H1 (cell line): ENCODE data around the gene CRYGB.

Experiments
- CREB1 ChIP-seq: IDR thresholded peaks from 2 replicates; pipeline ENCODE4 v1.6.1; 2012; ENCODE audit warnings: inconsistent platforms
- CTCF ChIP-seq, 3 experiments: IDR thresholded peaks; 1 replicate in 2 of 3; 2 replicates in 1 of 3; pipeline versions ENCODE4 v1.5.1 to v1.6.1; 2011; ENCODE audit warnings: low read length in 3 of 3, mild to moderate bottlenecking in 3 of 3, inconsistent platforms in 2 of 3, low read depth in 1 of 3, moderate library complexity in 1 of 3; ENCODE audit not compliant: insufficient read depth in 1 of 3; ENCODE audit errors: control extremely low read depth in 1 of 3
- HDAC6 ChIP-seq: IDR thresholded peaks from one replicate; pipeline ENCODE4 v1.7.1; 2012; ENCODE audit warnings: low read depth, mild to moderate bottlenecking, inconsistent platforms, low read length, moderate library complexity
- JUN ChIP-seq: IDR thresholded peaks from 2 replicates; pipeline ENCODE4 v1.6.1; 2011; ENCODE audit warnings: low read depth, mild to moderate bottlenecking, improper control_type of control experiment, low read length
- NANOG ChIP-seq: IDR thresholded peaks from 2 replicates; pipeline ENCODE4 v1.6.1; 2011; ENCODE audit warnings: low read length, low read depth, mild to moderate bottlenecking, inconsistent platforms; ENCODE audit not compliant: insufficient read depth, poor library complexity, severe bottlenecking
- NRF1 ChIP-seq: IDR thresholded peaks from 2 replicates; pipeline ENCODE4 v1.6.1; 2011; ENCODE audit warnings: mild to moderate bottlenecking, low read depth, low read length, improper control_type of control experiment
- POLR2AphosphoS5 ChIP-seq: IDR thresholded peaks from 2 replicates; pipeline ENCODE4 v1.6.1; 2011; ENCODE audit warnings: low read depth, low read length
- SIN3A ChIP-seq, 2 experiments: IDR thresholded peaks in 1 of 2; conservative IDR thresholded peaks in 1 of 2; 2 replicates each; pipeline ENCODE4 v1.6.1; 2011 to 2012; ENCODE audit warnings: low read length in 2 of 2, improper control_type of control experiment in 1 of 2, low read depth in 1 of 2, mild to moderate bottlenecking in 1 of 2
- SRF ChIP-seq: IDR thresholded peaks from 2 replicates; pipeline ENCODE4 v1.6.1; 2011; ENCODE audit warnings: mild to moderate bottlenecking, low read depth, low read length, moderate library complexity

GRCh38 chr2:208147008-208147407 lies 1.1 kb upstream of the CRYGB start:
- TF ChIP-seq CREB1 (no peak), JUN (no peak), CTCF (IDR thresholded peaks at IDR 0.05; ENCODE audit: control extremely low read depth in 1 of 3, insufficient read depth in 1 of 3, low read depth in 1 of 3, low read length in 3 of 3) (no peak), POLR2AphosphoS5 (no peak), NRF1 (no peak), SIN3A (conservative IDR thresholded peaks at IDR 0.05 in 1 of 2, IDR thresholded peaks at IDR 0.05 in 1 of 2; ENCODE audit: low read depth in 1 of 2, low read length in 2 of 2) (no peak), NANOG (no peak), SRF (no peak), HDAC6 (no peak)
